Measurements from ENCODE around the gene DNAH17. TPM values are rescaled to one million over a fixed set of nuclear protein-coding genes. Genes with fewer than 3 reads are reported as not detected.

Gene DNAH17
- total RNA-seq, 1 experiment from 2014 or later = 0.69 TPM

- TF ChIP-seq, protein P1, sequence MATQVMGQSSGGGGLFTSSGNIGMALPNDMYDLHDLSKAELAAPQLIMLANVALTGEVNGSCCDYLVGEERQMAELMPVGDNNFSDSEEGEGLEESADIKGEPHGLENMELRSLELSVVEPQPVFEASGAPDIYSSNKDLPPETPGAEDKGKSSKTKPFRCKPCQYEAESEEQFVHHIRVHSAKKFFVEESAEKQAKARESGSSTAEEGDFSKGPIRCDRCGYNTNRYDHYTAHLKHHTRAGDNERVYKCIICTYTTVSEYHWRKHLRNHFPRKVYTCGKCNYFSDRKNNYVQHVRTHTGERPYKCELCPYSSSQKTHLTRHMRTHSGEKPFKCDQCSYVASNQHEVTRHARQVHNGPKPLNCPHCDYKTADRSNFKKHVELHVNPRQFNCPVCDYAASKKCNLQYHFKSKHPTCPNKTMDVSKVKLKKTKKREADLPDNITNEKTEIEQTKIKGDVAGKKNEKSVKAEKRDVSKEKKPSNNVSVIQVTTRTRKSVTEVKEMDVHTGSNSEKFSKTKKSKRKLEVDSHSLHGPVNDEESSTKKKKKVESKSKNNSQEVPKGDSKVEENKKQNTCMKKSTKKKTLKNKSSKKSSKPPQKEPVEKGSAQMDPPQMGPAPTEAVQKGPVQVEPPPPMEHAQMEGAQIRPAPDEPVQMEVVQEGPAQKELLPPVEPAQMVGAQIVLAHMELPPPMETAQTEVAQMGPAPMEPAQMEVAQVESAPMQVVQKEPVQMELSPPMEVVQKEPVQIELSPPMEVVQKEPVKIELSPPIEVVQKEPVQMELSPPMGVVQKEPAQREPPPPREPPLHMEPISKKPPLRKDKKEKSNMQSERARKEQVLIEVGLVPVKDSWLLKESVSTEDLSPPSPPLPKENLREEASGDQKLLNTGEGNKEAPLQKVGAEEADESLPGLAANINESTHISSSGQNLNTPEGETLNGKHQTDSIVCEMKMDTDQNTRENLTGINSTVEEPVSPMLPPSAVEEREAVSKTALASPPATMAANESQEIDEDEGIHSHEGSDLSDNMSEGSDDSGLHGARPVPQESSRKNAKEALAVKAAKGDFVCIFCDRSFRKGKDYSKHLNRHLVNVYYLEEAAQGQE (IDR thresholded peaks at IDR 0.05; ENCODE audit: low read depth) = no peak
- TF ChIP-seq, protein P2, sequence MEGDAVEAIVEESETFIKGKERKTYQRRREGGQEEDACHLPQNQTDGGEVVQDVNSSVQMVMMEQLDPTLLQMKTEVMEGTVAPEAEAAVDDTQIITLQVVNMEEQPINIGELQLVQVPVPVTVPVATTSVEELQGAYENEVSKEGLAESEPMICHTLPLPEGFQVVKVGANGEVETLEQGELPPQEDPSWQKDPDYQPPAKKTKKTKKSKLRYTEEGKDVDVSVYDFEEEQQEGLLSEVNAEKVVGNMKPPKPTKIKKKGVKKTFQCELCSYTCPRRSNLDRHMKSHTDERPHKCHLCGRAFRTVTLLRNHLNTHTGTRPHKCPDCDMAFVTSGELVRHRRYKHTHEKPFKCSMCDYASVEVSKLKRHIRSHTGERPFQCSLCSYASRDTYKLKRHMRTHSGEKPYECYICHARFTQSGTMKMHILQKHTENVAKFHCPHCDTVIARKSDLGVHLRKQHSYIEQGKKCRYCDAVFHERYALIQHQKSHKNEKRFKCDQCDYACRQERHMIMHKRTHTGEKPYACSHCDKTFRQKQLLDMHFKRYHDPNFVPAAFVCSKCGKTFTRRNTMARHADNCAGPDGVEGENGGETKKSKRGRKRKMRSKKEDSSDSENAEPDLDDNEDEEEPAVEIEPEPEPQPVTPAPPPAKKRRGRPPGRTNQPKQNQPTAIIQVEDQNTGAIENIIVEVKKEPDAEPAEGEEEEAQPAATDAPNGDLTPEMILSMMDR (IDR thresholded peaks at IDR 0.05 in 2 of 3, conservative IDR thresholded peaks at IDR 0.05 in 1 of 3; ENCODE audit: borderline replicate concordance in 1 of 3, insufficient read depth in 1 of 3, low read depth in 2 of 3, low read length in 2 of 3) = no peak
- no peak for TF ChIP-seq EGR1 (IDR thresholded peaks at IDR 0.05; ENCODE audit: low read depth)
Measured at GRCh38 chr17:78529251-78529650, 47.9 kb downstream of the DNAH17 start (continued).

DNA sequence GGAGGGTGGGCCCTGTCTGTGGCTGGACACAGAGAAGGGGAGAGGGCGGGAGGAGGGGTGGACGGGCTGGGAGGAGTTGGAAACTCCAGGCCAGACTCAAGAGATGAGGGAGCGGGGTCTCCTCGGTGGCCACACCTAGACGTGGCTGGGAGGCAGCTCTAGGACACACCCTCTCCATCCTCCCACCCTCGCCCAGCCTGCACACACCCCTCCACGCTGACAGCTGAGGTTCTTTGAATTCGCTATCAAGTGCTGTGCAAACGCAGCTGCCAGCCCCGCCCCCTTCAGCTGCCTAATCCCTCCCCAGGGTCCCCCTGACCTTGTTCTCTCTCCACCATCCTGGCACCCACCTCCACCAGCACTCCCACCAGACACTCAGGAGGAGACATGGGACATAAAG, 48.7 kb downstream of the DNAH17 start:
- no peaks in the 10 kb centered on the region for H3K36me3 ChIP-seq (ENCODE audit: control insufficient read depth in 1 of 2, insufficient read depth in 2 of 2, low read length in 2 of 2)
- CTCF ChIA-PET = no interaction called here
- H3K9me2 ChIP-seq (ENCODE audit: insufficient read depth) = no peaks in the 10 kb centered on the region
- RAD21 ChIA-PET (ENCODE audit: low non-redundant PET in 1 of 2, low total read pairs in 2 of 2, uncharacterized antibody in 2 of 2, unreplicated experiment in 2 of 2) = no interaction called here
- no peak overlapping the region for H2AFZ ChIP-seq (ENCODE audit: low read depth, low read length, poor library complexity, severe bottlenecking)
- H3K4me3 ChIP-seq (replicated peaks in 1 of 2; ENCODE audit: low read depth in 1 of 2, low read length in 2 of 2) = no peak overlapping the region
- H3K27ac ChIP-seq (ENCODE audit: low read depth, low read length) = no peak overlapping the region
- no peak for ATAC-seq
- no TSS peak for BruUV-seq (replicated peaks)
- no peak for DNase-seq (ENCODE audit: low read depth, low spot score)
- no peaks in the 10 kb centered on the region for H3K79me2 ChIP-seq (ENCODE audit: insufficient read depth, low read length)
- no peaks in the 10 kb centered on the region for H4K20me1 ChIP-seq (ENCODE audit: insufficient read depth)
- no peaks in the 10 kb centered on the region for H3K27me3 ChIP-seq (ENCODE audit: insufficient read depth, low read length)
- H3K4me1 ChIP-seq (ENCODE audit: control insufficient read depth in 1 of 2, insufficient read depth in 2 of 2, low read length in 2 of 2) = peaks cover 4 to 17% of the 10 kb centered on the region in 2 experiments; a peak in 3 of 4 replicates
- no peak overlapping the region for H3K4me2 ChIP-seq (ENCODE audit: low read length)
- POLR2A ChIA-PET = no interaction called here
- H3K9me3 ChIP-seq (ENCODE audit: control insufficient read depth in 1 of 2, insufficient read depth in 1 of 2, low read depth in 1 of 2, low read length in 2 of 2) = no peaks in the 10 kb centered on the region
- intact Hi-C loops (cut with micrococcal nuclease) = no loop called here
- H3K9ac ChIP-seq (ENCODE audit: low read length) = no peak overlapping the region
- TF ChIP-seq POLR2AphosphoS5 (IDR thresholded peaks at IDR 0.05; ENCODE audit: low read depth, low read length) (no peak), SRF (IDR thresholded peaks at IDR 0.05; ENCODE audit: low read depth) (no peak), EGR1 (IDR thresholded peaks at IDR 0.05; ENCODE audit: low read depth) (no peak), SP1 (IDR thresholded peaks at IDR 0.05; ENCODE audit: low read depth) (no peak), YY1 (IDR thresholded peaks at IDR 0.05; ENCODE audit: extremely low read depth, insufficient replicate concordance, low read depth, low read length) (no peak), MAX (IDR thresholded peaks at IDR 0.05) (no peak), FOSL1 (IDR thresholded peaks at IDR 0.05; ENCODE audit: low read depth) (no peak), RAD21 (IDR thresholded peaks at IDR 0.05; ENCODE audit: low read depth) (no peak)
- TF ChIP-seq, protein P3, sequence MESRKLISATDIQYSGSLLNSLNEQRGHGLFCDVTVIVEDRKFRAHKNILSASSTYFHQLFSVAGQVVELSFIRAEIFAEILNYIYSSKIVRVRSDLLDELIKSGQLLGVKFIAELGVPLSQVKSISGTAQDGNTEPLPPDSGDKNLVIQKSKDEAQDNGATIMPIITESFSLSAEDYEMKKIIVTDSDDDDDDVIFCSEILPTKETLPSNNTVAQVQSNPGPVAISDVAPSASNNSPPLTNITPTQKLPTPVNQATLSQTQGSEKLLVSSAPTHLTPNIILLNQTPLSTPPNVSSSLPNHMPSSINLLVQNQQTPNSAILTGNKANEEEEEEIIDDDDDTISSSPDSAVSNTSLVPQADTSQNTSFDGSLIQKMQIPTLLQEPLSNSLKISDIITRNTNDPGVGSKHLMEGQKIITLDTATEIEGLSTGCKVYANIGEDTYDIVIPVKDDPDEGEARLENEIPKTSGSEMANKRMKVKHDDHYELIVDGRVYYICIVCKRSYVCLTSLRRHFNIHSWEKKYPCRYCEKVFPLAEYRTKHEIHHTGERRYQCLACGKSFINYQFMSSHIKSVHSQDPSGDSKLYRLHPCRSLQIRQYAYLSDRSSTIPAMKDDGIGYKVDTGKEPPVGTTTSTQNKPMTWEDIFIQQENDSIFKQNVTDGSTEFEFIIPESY (IDR thresholded peaks at IDR 0.05; ENCODE audit: extremely low read depth, insufficient replicate concordance, low read length) = no peak
- TF ChIP-seq, protein P4, sequence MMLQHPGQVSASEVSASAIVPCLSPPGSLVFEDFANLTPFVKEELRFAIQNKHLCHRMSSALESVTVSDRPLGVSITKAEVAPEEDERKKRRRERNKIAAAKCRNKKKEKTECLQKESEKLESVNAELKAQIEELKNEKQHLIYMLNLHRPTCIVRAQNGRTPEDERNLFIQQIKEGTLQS (IDR thresholded peaks at IDR 0.05) = no peak
- TF ChIP-seq, protein P1 (IDR thresholded peaks at IDR 0.05; ENCODE audit: low read depth) = no peak

Measured in HCT116 (cell line).